ENCODE measurements around the gene FKBP1B.

DNA sequence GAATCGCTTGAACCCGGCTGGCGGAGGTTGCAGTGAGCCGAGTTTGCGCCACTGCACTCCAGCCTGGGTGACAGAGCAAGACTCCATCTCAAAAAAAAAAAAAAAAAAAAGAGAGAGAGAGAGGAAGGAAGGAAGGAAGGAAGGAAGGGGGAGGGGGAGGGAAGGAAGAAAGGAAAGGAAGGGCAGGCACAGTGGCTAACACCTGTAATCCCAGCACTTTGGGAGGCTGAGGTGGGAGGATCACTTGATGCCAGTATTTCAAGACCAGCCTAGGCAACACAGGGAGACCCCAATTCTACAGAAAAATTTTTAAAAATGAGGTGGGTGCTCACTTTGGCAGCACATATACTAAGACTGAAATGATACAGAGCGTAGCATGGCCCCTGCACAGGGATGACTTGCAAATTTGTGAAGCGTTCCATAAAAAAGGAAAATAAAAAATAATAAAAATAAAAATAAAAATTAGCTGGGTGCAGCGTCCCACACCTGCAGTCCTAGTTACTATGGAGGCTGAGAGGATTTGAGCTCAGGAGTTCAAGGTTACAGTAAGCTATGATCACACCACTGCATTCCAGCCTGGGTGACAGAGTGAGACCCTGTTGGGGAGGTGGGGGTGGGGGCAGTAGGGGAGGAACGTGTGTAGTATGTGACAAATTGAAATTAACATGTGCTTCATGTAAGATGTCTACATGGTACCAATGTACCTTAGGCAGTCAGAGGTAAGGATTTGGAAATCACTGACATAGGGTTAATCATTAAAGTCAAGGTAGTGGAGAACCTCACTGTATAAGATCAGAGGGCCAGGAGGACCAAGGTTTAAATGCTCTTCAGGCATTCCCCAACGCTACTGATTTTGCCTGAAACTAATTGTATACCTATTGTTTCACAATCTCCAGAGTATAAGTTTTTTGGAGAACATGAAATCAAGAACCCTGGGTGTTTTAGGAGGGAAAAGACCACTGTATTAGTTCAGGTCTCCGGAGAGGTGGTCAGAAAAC is 3.7 kb upstream of the FKBP1B start:
- TF ChIP-seq, protein P1, sequence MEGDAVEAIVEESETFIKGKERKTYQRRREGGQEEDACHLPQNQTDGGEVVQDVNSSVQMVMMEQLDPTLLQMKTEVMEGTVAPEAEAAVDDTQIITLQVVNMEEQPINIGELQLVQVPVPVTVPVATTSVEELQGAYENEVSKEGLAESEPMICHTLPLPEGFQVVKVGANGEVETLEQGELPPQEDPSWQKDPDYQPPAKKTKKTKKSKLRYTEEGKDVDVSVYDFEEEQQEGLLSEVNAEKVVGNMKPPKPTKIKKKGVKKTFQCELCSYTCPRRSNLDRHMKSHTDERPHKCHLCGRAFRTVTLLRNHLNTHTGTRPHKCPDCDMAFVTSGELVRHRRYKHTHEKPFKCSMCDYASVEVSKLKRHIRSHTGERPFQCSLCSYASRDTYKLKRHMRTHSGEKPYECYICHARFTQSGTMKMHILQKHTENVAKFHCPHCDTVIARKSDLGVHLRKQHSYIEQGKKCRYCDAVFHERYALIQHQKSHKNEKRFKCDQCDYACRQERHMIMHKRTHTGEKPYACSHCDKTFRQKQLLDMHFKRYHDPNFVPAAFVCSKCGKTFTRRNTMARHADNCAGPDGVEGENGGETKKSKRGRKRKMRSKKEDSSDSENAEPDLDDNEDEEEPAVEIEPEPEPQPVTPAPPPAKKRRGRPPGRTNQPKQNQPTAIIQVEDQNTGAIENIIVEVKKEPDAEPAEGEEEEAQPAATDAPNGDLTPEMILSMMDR (IDR thresholded peaks at IDR 0.05; ENCODE audit: borderline replicate concordance, extremely low read depth, low read length, poor library complexity, severe bottlenecking): no peak
- TF ChIP-seq EZH2 (IDR thresholded peaks at IDR 0.05; ENCODE audit: borderline replicate concordance, low read depth, low read length, severe bottlenecking): no peak

All from DND-41 (cell line).